Measurements from ENCODE around the gene FARSB. TPM values are rescaled to one million over a fixed set of nuclear protein-coding genes. Genes with fewer than 3 reads are reported as not detected.

FARSB gene
- total and polyA plus RNA-seq, 2 donors (not counting 3 experiments of a cell fraction or from before 2014, with no cell fraction given): 12.7 to 29.4 TPM

- H3K79me2 ChIP-seq (ENCODE audit: control insufficient read depth, insufficient read depth, low read length): no peaks in the 10 kb centered on the region
- no peak overlapping the region for H3K9ac ChIP-seq (replicated peaks; ENCODE audit: extremely low read depth, insufficient read depth, low read length)
- ChIA-PET POLR2A (no interaction called here), CTCF (interaction anchor here (1.1 to 1.5 kb wide), 3 partner anchors 10 to 16 kb away, joined by 3 to 7 read pairs (median 3); no protein-coding TSS in a partner anchor)
- H3K36me3 ChIP-seq (ENCODE audit: control insufficient read depth in 2 of 2, extremely low read depth in 1 of 2, insufficient read depth in 2 of 2, low read length in 2 of 2): no peaks in the 10 kb centered on the region
- no peaks in the 10 kb centered on the region for H3K9me3 ChIP-seq (replicated peaks; ENCODE audit: control insufficient read depth, insufficient read depth, low read length)
- no peak overlapping the region for H2AFZ ChIP-seq (ENCODE audit: low read depth, low read length)
- no peak for FAIRE-seq
- no peak for TF ChIP-seq CTCF (IDR thresholded peaks at IDR 0.05; ENCODE audit: extremely low read depth in 1 of 2, insufficient read depth in 1 of 2, low read depth in 1 of 2, low read length in 2 of 2)
- no peak for TF ChIP-seq POLR2A (IDR thresholded peaks at IDR 0.05; ENCODE audit: low read depth, low read length)
- TF ChIP-seq EZH2 (IDR thresholded peaks at IDR 0.05; ENCODE audit: borderline replicate concordance, low read depth, low read length, severe bottlenecking): no peak
- no peak for TF ChIP-seq FOS (IDR thresholded peaks at IDR 0.05; ENCODE audit: borderline replicate concordance, insufficient read depth, low read length)
- TF ChIP-seq JUN (IDR thresholded peaks at IDR 0.05; ENCODE audit: borderline replicate concordance, insufficient read depth, insufficient read length, low read depth): no peak
- no peak for TF ChIP-seq GATA2 (IDR thresholded peaks at IDR 0.05; ENCODE audit: insufficient read depth, insufficient read length, low read depth, low read length)
- TF ChIP-seq POLR2AphosphoS5 (IDR thresholded peaks at IDR 0.05; ENCODE audit: insufficient read depth, low read depth, low read length): no peak
- no peak for TF ChIP-seq MAX (IDR thresholded peaks at IDR 0.05; ENCODE audit: insufficient read depth, insufficient read length)
- TF ChIP-seq MYC (IDR thresholded peaks at IDR 0.05; ENCODE audit: low read depth, low read length): no peak
- H4K20me1 ChIP-seq (replicated peaks; ENCODE audit: control insufficient read depth, extremely low read depth, insufficient read depth, low read length): no peaks in the 10 kb centered on the region
- no peak overlapping the region for H3K4me3 ChIP-seq (replicated peaks in 1 of 3; ENCODE audit: insufficient read depth in 1 of 3, low read depth in 1 of 3, low read length in 3 of 3)
- H3K27ac ChIP-seq (ENCODE audit: insufficient read depth, low read depth, low read length): no peak overlapping the region
- H3K27me3 ChIP-seq (ENCODE audit: control insufficient read depth in 2 of 2, insufficient read depth in 2 of 2, low read length in 2 of 2): peaks cover 9 to 21% of the 10 kb centered on the region in 2 experiments
- H3K4me2 ChIP-seq (ENCODE audit: insufficient read depth, low read length): no peak overlapping the region
- intact Hi-C loops (cut with micrococcal nuclease) (no loop called here), dilution Hi-C loops (cut with MboI; ENCODE audit: extremely low pct_ligation_motif_present, low sequenced_read_pairs) (no loop called here)
- no peaks in the 10 kb centered on the region for H3K4me1 ChIP-seq (ENCODE audit: control insufficient read depth, extremely low read depth, insufficient read depth, low read length)
- no TSS peak for BruUV-seq (replicated peaks)
- no peak for DNase-seq (ENCODE audit: low read depth, low spot score)
- H3K9me1 ChIP-seq (replicated peaks; ENCODE audit: control insufficient read depth, extremely low read depth, insufficient read depth, low read length): no peaks in the 10 kb centered on the region
These were observed 109.8 kb downstream of the FARSB start for GRCh38 chr2:222545823-222546795.

Measured in endothelial cell of umbilical vein (primary cell).